IMR-90 (cell line): ENCODE data around the gene ARHGAP21. TPM values are rescaled to one million over a fixed set of nuclear protein-coding genes. Genes with fewer than 3 reads are reported as not detected.

Source experiments
- ATAC-seq: fragments of 200-7000 bp; cut with Tn5 transposase; 2 replicates; pipeline ENCODE4 v1.9.1; 2020; ENCODE audit warnings: low read depth, mild to moderate bottlenecking, moderate library complexity
- BruUV-seq: library from RNA; stranded (reverse); fragments of 400-500 nt; replicated peaks from 2 replicates; lab custom pipeline; 2021; lab: Mats Ljungman, UMichigan
- CTCF ChIA-PET: fragments of 300-600 bp; formaldehyde crosslinking; extraction: SDS; loops from one replicate; lab custom pipeline; 2021; ENCODE audit warnings: antibody characterized with exemption; lab: Yijun Ruan, JAX
- POLR2A ChIA-PET: fragments of 300-600 bp; sonication (Branson Sonifier 250); formaldehyde crosslinking; loops from one replicate; lab custom pipeline; 2022; ENCODE audit warnings: antibody characterized with exemption; ENCODE audit not compliant: unreplicated experiment; lab: Charles Lee
- DNase-seq: peaks from one replicate; pipeline ENCODE4 v3.0.0; 2013
- H2AFZ ChIP-seq: replicated peaks from 2 replicates; pipeline ENCODE3; 2013; ENCODE audit warnings: low read length, mild to moderate bottlenecking; ENCODE audit not compliant: poor library complexity
- H2AK5ac ChIP-seq: 2 replicates; pipeline ENCODE4 v1.6.1; 2013; ENCODE audit warnings: low read depth, low read length, inconsistent platforms
- H2AK9ac ChIP-seq: replicated peaks from 2 replicates; pipeline ENCODE3; 2013; ENCODE audit warnings: mild to moderate bottlenecking, low read depth, low read length, moderate library complexity; ENCODE audit not compliant: poor library complexity
- H2BK120ac ChIP-seq: 2 replicates; pipeline ENCODE4 v1.6.1; 2013; ENCODE audit warnings: low read depth, low read length, inconsistent platforms
- H2BK15ac ChIP-seq: 3 replicates; pipeline ENCODE4 v1.6.1; 2013; ENCODE audit warnings: low read depth, low read length, inconsistent platforms
- H2BK20ac ChIP-seq: 2 replicates; pipeline ENCODE4 v1.6.1; 2013; ENCODE audit warnings: low read depth, mild to moderate bottlenecking, inconsistent platforms, low read length, moderate library complexity
- H2BK5ac ChIP-seq: 2 replicates; pipeline ENCODE4 v1.6.1; 2013; ENCODE audit warnings: mild to moderate bottlenecking, low read depth, low read length, inconsistent platforms; ENCODE audit not compliant: poor library complexity, severe bottlenecking
- H3K14ac ChIP-seq: replicated peaks from 2 replicates; pipeline ENCODE4 v1.6.1; 2013; ENCODE audit warnings: low read depth, low read length, inconsistent platforms
- H3K18ac ChIP-seq: 2 replicates; pipeline ENCODE4 v1.6.1; 2013; ENCODE audit warnings: low read depth, low read length, control low read depth
- H3K23ac ChIP-seq: 2 replicates; pipeline ENCODE4 v1.6.1; 2013; ENCODE audit warnings: low read depth, low read length, inconsistent platforms
- H3K27ac ChIP-seq: 2 replicates; pipeline ENCODE4 v1.5.1; 2013; ENCODE audit warnings: mild to moderate bottlenecking, control low read depth, low read length; ENCODE audit not compliant: insufficient read depth
- H3K27me3 ChIP-seq: 2 replicates; pipeline ENCODE4 v1.6.1; 2013; ENCODE audit warnings: low read length; ENCODE audit not compliant: control insufficient read depth, insufficient read depth
- H3K36me3 ChIP-seq: 2 replicates; pipeline ENCODE4 v1.6.1; 2013; ENCODE audit warnings: low read length, mixed read lengths; ENCODE audit not compliant: control insufficient read depth, insufficient read depth
- H3K4ac ChIP-seq: 2 replicates; pipeline ENCODE4 v1.6.1; 2013; ENCODE audit warnings: low read depth, low read length, inconsistent platforms
- H3K4me1 ChIP-seq: 2 replicates; pipeline ENCODE4 v1.6.1; 2013; ENCODE audit warnings: low read length, mixed read lengths; ENCODE audit not compliant: control insufficient read depth, insufficient read depth
- H3K4me2 ChIP-seq: 2 replicates; pipeline ENCODE4 v1.6.1; 2013; ENCODE audit warnings: low read depth, mild to moderate bottlenecking, control low read depth, low read length, moderate library complexity
- H3K4me3 ChIP-seq: 2 replicates; pipeline ENCODE4 v1.5.1; 2013; ENCODE audit warnings: low read depth, mild to moderate bottlenecking, control low read depth, low read length, moderate library complexity; ENCODE audit not compliant: insufficient read depth
- H3K56ac ChIP-seq: 2 replicates; pipeline ENCODE4 v1.6.1; 2013; ENCODE audit warnings: low read length, inconsistent platforms; ENCODE audit not compliant: insufficient read depth; ENCODE audit errors: extremely low read depth
- H3K79me1 ChIP-seq, 2 experiments: 2 replicates each; pipeline ENCODE4 v1.6.1; 2013; ENCODE audit warnings: low read length in 2 of 2, inconsistent platforms in 1 of 2, low read depth in 1 of 2
- H3K9ac ChIP-seq: 2 replicates; pipeline ENCODE4 v1.6.1; 2013; ENCODE audit warnings: low read depth, low read length, control low read depth
- H3K9me1 ChIP-seq: 2 replicates; pipeline ENCODE4 v1.6.1; 2013; ENCODE audit warnings: low read length, inconsistent platforms; ENCODE audit not compliant: insufficient read depth
- H3K9me3 ChIP-seq: 2 replicates; pipeline ENCODE4 v1.6.1; 2013; ENCODE audit warnings: low read length; ENCODE audit not compliant: control insufficient read depth, insufficient read depth
- H4K20me1 ChIP-seq: 2 replicates; pipeline ENCODE4 v1.6.1; 2013; ENCODE audit warnings: low read length, inconsistent platforms; ENCODE audit not compliant: insufficient read depth
- H4K5ac ChIP-seq: 2 replicates; pipeline ENCODE4 v1.6.1; 2013; ENCODE audit warnings: mild to moderate bottlenecking, low read depth, low read length, control low read depth
- H4K8ac ChIP-seq, 2 experiments: 2 replicates each; pipeline ENCODE4 v1.6.1; 2013; ENCODE audit warnings: low read depth in 2 of 2, low read length in 2 of 2, control low read depth in 1 of 2, inconsistent platforms in 1 of 2
- H4K91ac ChIP-seq: 2 replicates; pipeline ENCODE4 v1.6.1; 2013; ENCODE audit warnings: low read depth, low read length, inconsistent platforms; ENCODE audit not compliant: insufficient read depth
- BHLHE40 ChIP-seq: fragments of 150-350 bp; IDR thresholded peaks from 2 replicates; pipeline ENCODE4 v1.6.1; 2016; ENCODE audit warnings: mild to moderate bottlenecking, low read depth, low read length
- CEBPB ChIP-seq: IDR thresholded peaks from 2 replicates; pipeline ENCODE4 v1.6.1; 2012; ENCODE audit warnings: low read depth, low read length, improper control_type of control experiment
- CHD1 ChIP-seq: IDR thresholded peaks from 2 replicates; pipeline ENCODE4 v1.6.1; 2012; ENCODE audit warnings: low read depth, low read length, improper control_type of control experiment
- ELK1 ChIP-seq: fragments of 150-350 bp; IDR thresholded peaks from 2 replicates; pipeline ENCODE4 v1.6.1; 2016; ENCODE audit warnings: low read depth, mild to moderate bottlenecking, low read length, moderate library complexity, borderline replicate concordance
- FOS ChIP-seq: fragments of 150-350 bp; IDR thresholded peaks from 2 replicates; pipeline ENCODE4 v1.6.1; 2016; ENCODE audit warnings: low read depth, low read length
- MAFK ChIP-seq: IDR thresholded peaks from 2 replicates; pipeline ENCODE4 v1.6.1; 2012; ENCODE audit warnings: low read depth, low read length, improper control_type of control experiment
- MAZ ChIP-seq: IDR thresholded peaks from 2 replicates; pipeline ENCODE4 v1.6.1; 2012; ENCODE audit warnings: low read depth, mild to moderate bottlenecking, low read length, improper control_type of control experiment, moderate library complexity, borderline replicate concordance
- MXI1 ChIP-seq: IDR thresholded peaks from 2 replicates; pipeline ENCODE4 v1.6.1; 2012; ENCODE audit warnings: low read depth, mild to moderate bottlenecking, low read length, moderate library complexity, borderline replicate concordance
- NFE2L2 ChIP-seq: fragments of 150-350 bp; IDR thresholded peaks from 2 replicates; pipeline ENCODE4 v1.6.1; 2016; ENCODE audit warnings: low read depth, mild to moderate bottlenecking, low read length
- POLR2A ChIP-seq: IDR thresholded peaks from 2 replicates; pipeline ENCODE4 v1.6.1; 2012; ENCODE audit warnings: mild to moderate bottlenecking, low read depth, low read length
- RAD21 ChIP-seq: IDR thresholded peaks from 2 replicates; pipeline ENCODE4 v1.6.1; 2012; ENCODE audit warnings: low read length, improper control_type of control experiment
- RCOR1 ChIP-seq: IDR thresholded peaks from 2 replicates; pipeline ENCODE4 v1.6.1; 2012; ENCODE audit warnings: mild to moderate bottlenecking, low read length, improper control_type of control experiment; ENCODE audit not compliant: insufficient replicate concordance
- RFX5 ChIP-seq: IDR thresholded peaks from 2 replicates; pipeline ENCODE4 v1.8.0; 2012; ENCODE audit warnings: low read depth, mild to moderate bottlenecking, low read length, moderate library complexity
- SMC3 ChIP-seq: fragments of 150-350 bp; IDR thresholded peaks from 2 replicates; pipeline ENCODE4 v1.6.1; 2016; ENCODE audit warnings: low read depth, mild to moderate bottlenecking, antibody characterized with exemption, low read length, moderate library complexity
- USF2 ChIP-seq: fragments of 150-350 bp; IDR thresholded peaks from 2 replicates; pipeline ENCODE4 v1.6.1; 2017; ENCODE audit warnings: mild to moderate bottlenecking, antibody characterized with exemption, low read length, low read depth
- WGBS, 2 experiments: methylation state at CpG; one replicate each; pipeline versions ENCODE4 v1.1.5 to v1.1.7; 2013; ENCODE audit warnings: missing lambda C conversion rate in 2 of 2; ENCODE audit not compliant: insufficient read length in 1 of 2; ENCODE audit errors: extremely low coverage in 2 of 2; 5-methylcytosine and 5-hydroxymethylcytosine counted together
- dilution Hi-C: fragments of 300-500 bp; cut with HindIII; formaldehyde crosslinking; loops from one replicate; pipeline ENCODE4 v1.14.3; 2018; ENCODE audit warnings: low sequenced_read_pairs; ENCODE audit not compliant: unreplicated experiment
- in situ Hi-C: fragments of 300-500 bp; cut with MboI; formaldehyde crosslinking; loops from 3 replicates; pipeline ENCODE4 v1.14.3; 2019; ENCODE audit warnings: low sequenced_read_pairs, inconsistent platforms, mixed read lengths
- intact Hi-C: fragments of 100-400 bp; cut with micrococcal nuclease; formaldehyde crosslinking; loops from 2 replicates; pipeline ENCODE4 v1.10.0; 2022
- polyA plus RNA-seq, 3 experiments: library from polyadenylated mRNA; depleted of rRNA; stranded (reverse); fragments of >200 nt; gene quantifications; 2 replicates each; pipeline ENCODE4 v1.2.3, GENCODE V29; 2012; ENCODE audit warnings: low replicate concordance in 1 of 3
- total RNA-seq: library from RNA; depleted of rRNA; stranded (reverse); fragments of >200 nt; gene quantifications from 2 replicates; pipeline ENCODE4 v1.2.3, GENCODE V29; 2012
- TF ChIP-seq, protein P1 (sequence below): conservative IDR thresholded peaks from 2 replicates; pipeline ENCODE4 v1.5.1; 2012; ENCODE audit warnings: mild to moderate bottlenecking, low read depth, low read length, improper control_type of control experiment

Gene ARHGAP21
- total and polyA plus RNA-seq, 2 of the 4 experiments (the other 2 are of a cell fraction): 43.3 to 94.3 TPM

GRCh38 chr10:24639124-24639523, 84.6 kb downstream of the ARHGAP21 start:
- Histone ChIP-seq H2BK20ac (no peak overlapping the region), H3K9me1 (no peaks in the 10 kb centered on the region), H3K36me3 (no peaks in the 10 kb centered on the region), H2BK5ac (no peak overlapping the region), H4K91ac (no peak overlapping the region), H3K79me1 (peaks cover 15 to 28% of the 10 kb centered on the region in 2 experiments; a peak in 3 of 4 replicates), H2AFZ (no peak overlapping the region), H3K18ac (no peak overlapping the region), H3K56ac (no peak overlapping the region), H3K23ac (no peak overlapping the region), H3K27ac (no peak overlapping the region), H3K4me2 (no peak overlapping the region), H2AK9ac (no peak overlapping the region), H3K4ac (no peak overlapping the region), H4K5ac (no peak overlapping the region), H3K9ac (no peak overlapping the region), H3K4me3 (no peak overlapping the region), H3K27me3 (no peaks in the 10 kb centered on the region), H4K8ac (no peak overlapping the region), H3K4me1 (no peaks in the 10 kb centered on the region; the same call in 1 of the 2 replicates), H4K20me1 (peaks cover 11% of the 10 kb centered on the region; the same call in 1 of the 2 replicates), H3K9me3 (no peaks in the 10 kb centered on the region), H3K14ac (no peak overlapping the region), H2AK5ac (no peak overlapping the region), H2BK15ac (no peak overlapping the region), H2BK120ac (no peak overlapping the region)
- ATAC-seq (no peak), DNase-seq (no peak)
- dilution Hi-C loops (no loop called here), intact Hi-C loops (no loop called here), in situ Hi-C loops (loop anchor here (10.0 kb wide), 2 partner anchors 346 to 436 kb away; no protein-coding TSS in a partner anchor)
- no CpG with 5 or more reads among the region's 1 CpG for WGBS, 2 experiments
- no peak for TF ChIP-seq RAD21
- TF ChIP-seq, protein P1, sequence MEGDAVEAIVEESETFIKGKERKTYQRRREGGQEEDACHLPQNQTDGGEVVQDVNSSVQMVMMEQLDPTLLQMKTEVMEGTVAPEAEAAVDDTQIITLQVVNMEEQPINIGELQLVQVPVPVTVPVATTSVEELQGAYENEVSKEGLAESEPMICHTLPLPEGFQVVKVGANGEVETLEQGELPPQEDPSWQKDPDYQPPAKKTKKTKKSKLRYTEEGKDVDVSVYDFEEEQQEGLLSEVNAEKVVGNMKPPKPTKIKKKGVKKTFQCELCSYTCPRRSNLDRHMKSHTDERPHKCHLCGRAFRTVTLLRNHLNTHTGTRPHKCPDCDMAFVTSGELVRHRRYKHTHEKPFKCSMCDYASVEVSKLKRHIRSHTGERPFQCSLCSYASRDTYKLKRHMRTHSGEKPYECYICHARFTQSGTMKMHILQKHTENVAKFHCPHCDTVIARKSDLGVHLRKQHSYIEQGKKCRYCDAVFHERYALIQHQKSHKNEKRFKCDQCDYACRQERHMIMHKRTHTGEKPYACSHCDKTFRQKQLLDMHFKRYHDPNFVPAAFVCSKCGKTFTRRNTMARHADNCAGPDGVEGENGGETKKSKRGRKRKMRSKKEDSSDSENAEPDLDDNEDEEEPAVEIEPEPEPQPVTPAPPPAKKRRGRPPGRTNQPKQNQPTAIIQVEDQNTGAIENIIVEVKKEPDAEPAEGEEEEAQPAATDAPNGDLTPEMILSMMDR: no peak
- no peak for TF ChIP-seq MAZ
- TF ChIP-seq FOS: no peak
- TF ChIP-seq MXI1: no peak
- no peak for TF ChIP-seq ELK1
- TF ChIP-seq MAFK: no peak
- TF ChIP-seq CEBPB: no peak
- no peak for TF ChIP-seq CHD1
- TF ChIP-seq BHLHE40: no peak
- no peak for TF ChIP-seq SMC3
- TF ChIP-seq NFE2L2: no peak
- TF ChIP-seq RCOR1: no peak
- no peak for TF ChIP-seq RFX5
- no peak for TF ChIP-seq USF2
- no peak for TF ChIP-seq POLR2A
- ChIA-PET CTCF (no interaction called here), POLR2A (no interaction called here)
- BruUV-seq: no TSS peak
